HL-60/S4 treated with retinoic acid at 250 ng/mL for 4 days and 3 days (cell line): ENCODE data around the gene SIGLEC7.

Experiments
- in situ Hi-C: fragments of 300-500 bp; cut with MboI; formaldehyde crosslinking; loops from 2 replicates; pipeline ENCODE4 v1.7.0; 2022; ENCODE audit warnings: low sequenced_read_pairs

Gene SIGLEC7

GRCh38 chr19:51142119-51142518 is at the start of gene SIGLEC7:
SIGLEC7 (plus strand) TSS chr19:51142301; CDS start chr19:51142370, 69 bp downstream.
- in situ Hi-C loops: no loop called here

DNA sequence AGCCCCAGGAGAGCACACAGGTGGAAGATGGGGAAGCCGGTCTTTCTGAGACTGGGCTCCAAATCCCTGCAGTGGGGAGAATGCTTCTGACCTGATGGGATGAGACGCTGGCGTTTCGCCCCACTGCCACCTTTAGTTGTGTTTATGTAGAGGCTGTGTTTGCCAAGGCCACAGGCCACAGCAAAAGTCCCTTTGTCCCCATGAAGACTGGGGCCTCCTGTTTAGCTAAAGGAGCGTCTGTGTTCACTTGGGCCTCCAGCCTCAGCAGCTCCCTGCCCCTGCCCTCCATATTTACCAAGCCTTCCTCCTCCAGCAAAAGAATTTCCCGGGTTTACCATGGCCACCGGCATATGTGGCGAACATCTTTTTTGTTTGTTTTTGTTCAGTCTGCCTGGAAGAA is 49.0 kb upstream of the SIGLEC7 start:
- in situ Hi-C loops: no loop called here

DNA sequence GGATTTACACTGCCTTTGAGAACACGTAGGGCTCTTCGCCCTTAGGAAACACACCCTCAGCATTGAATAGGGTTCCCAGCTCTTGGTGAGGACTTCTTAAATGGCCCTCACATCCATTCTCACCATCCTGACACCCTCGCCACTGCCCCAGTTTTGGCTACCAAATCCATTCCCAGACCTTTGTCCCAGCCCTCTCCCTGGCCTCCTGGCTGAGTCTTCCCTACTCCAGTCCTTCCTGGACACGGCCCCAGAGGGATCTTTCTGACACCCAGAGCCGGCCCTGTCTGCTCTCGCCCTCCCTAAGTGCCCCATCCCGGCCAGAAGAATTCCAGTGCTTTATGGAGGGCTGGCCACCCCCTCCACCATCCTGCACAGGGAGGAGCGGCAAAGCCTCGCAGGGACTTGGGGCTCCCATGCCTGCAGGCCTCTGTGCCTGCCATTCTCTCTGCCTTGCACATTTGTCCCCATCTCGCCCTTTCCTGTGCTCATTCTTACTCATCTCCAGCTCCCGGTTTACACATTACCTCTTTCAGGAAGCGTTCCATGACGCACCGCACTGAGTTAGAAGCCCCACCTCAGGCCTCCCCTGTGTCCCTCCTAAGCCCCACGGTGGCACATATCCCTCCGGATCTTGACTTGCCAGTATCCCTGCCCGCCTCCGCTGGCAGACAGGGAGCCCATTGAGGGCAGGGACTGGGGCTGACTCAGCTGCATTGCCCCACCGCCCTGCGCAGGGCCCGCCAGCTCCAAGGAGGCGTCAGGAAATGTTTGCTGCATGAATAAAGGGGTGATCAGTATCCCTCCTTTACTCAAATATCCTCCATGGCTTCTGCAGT is 48.4 kb upstream of the SIGLEC7 start:
- in situ Hi-C loops: no loop called here

DNA sequence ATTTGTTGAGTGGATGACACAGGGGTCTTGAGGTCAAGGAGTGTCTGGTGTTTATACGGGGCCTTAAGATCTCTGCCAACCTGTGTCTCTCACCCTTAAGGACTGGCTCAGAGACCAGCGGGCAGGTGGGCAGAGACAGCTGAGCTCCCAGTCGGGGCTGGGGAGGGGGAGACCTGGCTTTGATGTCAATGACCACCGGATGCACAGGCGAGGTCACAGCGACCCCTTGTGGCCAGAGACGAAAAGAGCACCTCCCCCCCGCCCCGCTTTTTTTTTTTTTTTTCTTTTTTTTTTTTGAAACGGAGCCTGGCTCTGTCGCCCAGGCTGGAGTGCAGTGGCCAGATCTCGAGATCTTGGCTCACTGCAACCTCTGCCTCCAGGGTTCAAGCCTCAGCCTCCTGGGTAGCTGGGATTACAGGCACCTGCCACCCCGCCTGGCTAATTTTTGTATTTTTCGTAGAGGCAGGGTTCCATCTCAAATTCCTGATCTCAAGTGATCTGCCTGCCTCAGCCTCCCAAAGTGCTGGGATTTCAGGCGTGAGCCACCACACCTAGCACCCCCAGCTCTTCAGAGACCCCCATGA is 47.3 kb upstream of the SIGLEC7 start:
- in situ Hi-C loops: no loop called here

GRCh38 chr19:51096473-51097165 is 45.5 kb upstream of the SIGLEC7 start:
- in situ Hi-C loops: no loop called here

- in situ Hi-C loops: no loop called here
Measured at GRCh38 chr19:51097166-51097738, 44.8 kb upstream of the SIGLEC7 start.

- in situ Hi-C loops: no loop called here
Measured at GRCh38 chr19:51097796-51098195, 44.3 kb upstream of the SIGLEC7 start.

DNA sequence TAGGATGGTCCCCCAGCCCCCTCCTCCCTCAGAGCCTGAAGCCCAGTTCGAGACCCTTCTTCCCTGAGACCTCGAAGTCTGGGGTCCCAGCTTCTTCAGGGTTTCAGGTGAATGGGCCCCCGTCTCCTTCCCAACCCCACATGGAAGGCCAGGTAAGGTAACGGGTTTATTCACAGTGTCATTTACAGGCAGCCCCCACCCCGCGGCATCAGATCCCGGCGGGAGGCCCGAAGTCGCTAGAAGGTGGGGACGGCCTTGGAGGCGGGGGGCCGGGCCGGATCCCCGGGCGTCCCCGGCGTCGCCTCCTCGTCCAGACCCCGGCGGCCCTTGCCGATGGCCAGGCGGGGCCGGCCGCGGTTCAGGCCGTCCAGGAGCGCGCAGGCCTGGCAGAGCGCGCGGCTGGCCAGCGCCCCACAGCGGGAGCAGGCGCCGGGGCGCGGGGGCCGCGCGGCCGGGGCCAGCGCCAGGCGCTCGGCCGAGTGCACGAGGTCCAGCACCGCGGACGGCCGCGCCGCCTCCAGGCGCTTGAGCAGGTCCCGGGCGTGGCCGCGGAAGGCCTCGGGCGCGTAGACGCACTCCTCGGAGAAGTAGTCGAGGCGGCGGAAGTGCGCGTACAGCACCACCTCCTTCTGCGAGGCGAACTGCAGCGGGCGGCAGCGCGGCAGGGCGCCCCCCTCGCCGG is 43.6 kb upstream of the SIGLEC7 start:
- in situ Hi-C loops: no loop called here

GRCh38 chr19:51099047-51099382 is 43.1 kb upstream of the SIGLEC7 start:
- in situ Hi-C loops: no loop called here

DNA sequence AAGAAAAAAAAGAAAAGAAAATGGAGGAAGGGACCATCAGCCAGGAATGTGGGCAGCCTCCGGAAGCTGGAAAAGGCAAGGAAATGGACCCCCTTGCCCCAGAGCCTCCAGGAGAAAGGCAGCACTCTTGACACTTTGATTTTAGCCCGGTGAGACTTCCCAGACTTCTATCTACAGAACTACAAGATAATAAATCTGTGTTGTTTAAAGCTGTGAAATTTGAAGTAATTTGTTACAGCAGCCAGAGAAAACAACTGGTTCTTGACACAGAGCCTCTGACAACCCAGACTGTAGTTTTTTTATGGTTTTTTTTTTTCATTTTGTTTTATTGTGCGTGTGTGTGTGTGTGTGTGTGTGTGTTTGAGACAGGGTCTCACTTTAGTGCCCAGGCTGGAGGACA is 41.5 kb upstream of the SIGLEC7 start:
- in situ Hi-C loops: no loop called here

DNA sequence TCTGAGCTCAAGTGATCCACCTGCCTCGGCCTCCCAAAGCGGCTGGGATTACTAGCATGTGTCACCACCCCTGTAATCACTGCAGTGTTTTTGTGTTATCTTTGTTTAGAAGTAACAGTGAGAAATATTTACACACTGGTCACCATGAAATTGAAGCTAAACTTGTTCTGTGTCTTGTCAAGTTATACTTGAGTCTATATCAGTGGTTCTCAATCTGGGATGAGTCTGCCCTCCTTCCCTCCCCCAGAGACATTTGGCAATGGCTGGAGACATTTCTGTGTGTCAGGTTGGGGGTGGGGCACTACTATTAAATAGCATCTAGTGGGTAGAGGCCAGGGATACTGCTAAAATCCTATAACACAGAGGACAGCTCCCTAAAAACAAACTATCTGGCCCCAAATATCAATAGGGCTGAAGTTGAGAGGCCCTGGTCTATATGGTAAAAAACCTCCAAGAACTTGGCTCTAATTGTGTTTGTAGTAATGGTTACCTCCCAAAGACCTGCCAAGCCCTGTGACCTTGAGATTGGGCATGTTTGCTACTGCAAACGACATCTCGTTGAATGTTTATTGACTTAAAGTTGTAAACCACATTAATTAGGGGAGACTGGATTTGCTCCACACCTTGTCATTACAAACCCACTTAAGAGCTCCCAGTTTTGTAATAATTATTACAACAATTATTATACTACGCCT is 40.8 kb upstream of the SIGLEC7 start:
- in situ Hi-C loops: no loop called here

DNA sequence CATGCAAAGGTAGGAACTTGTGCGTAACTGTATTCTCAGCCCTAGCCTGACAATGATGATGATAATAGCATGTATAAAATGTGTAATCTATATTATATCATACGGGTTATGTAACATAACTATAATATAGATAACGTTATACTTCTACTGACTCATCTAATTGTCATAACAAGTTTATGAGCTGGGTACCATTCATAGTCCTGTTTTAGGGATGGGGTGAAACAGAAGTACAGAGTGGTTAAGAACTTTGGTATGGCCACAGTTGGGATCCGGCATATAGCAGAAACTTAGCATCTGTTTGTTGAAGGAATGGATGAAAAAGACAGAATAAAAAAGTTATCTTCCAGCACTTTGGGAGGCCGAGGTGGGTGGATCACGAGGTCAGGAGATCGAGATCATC is 39.1 kb upstream of the SIGLEC7 start:
- in situ Hi-C loops: no loop called here

DNA sequence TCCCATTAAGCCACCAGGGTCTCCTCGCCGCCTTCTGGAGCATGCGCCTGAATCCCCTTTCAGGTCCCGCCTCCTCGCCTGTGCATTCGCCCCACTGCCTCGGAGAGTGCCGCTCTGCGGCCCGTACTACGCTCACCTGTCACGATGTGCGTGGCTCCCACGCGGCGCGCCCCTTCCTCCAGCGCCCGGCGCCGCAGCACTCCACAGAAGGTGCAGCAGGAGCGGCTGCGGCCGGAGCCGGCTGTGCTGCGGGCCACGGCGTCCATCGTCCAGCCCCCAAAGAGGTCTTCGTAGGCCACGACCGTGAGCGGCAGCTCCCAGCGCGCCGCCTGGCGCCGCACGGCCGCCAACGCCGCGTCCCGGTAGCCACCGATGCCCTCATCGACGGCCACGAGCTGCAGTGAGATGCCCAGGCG is 38.2 kb upstream of the SIGLEC7 start:
- in situ Hi-C loops: no loop called here

DNA sequence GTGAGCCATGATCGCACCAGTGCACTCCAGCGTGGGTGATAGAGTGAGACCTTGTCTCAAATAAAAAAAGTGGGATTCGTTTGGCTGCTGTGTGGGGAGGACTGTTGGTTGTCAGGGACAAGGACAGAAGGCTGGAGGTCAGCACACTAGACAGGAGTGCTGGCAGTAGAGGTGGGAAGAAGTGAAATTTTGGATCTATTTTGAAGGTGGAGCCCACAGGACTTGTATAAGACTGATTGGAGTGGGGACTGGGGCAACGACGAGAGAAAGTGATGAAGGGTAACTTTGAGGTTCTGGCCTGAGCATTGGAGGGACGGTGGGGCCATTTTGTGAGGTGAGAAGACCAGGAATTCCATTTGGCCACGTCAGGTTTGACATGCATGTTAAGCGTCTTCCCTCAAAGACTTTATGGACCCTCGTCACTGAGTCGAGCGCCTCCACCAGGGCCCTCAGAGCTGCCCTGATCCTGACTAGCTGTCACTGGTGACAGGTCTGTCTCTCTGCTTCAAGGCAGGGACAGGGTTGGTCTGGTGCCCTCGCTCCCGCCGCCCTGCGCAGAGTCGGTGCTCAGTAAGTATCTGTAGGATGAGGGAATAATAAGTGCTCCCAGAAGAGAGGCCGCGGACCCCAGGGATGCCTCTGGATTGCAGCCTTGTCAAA is 34.6 kb upstream of the SIGLEC7 start:
- in situ Hi-C loops: no loop called here

DNA sequence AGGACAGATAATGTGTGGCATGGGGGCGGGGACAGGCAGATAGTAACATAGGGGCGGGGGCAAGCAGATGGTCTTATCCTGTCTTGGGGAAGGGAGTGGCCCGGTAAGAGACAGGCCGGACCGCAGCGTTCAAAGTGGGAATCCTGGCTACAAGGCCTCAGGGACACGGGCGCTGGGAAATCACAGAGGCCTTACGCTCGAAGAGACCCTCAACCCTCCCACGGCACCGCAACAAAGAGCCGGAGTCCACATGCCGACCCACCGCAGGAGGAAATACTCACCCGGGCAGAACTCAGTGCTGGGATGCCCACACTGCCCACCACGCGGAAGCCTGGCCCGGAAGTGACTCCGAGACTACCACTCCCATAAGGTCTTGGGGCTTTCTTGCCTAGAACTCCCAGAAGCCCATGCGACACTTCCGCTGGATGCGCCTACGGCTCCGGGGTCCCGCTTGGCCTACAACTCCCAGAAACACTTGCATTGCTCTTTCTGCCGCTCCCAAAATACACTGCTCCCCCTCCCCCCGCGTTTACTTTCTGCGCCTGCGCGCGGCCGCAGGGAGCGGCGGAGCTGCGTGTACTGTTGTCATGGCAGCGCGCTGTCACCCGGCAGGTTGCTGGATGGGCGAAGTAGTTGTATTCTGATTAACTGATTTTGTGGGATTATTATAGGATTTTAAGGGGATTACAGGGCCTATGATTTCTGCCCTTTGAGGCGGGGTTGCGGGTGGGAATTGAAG is 33.9 kb upstream of the SIGLEC7 start, which contains the start of gene CTU1:
Gene CTU1, minus strand, starts transcription at position 344 of the 739 bp plus-strand sequence. CDS start 3,840 bp downstream, outside the sequence.
- in situ Hi-C loops: no loop called here

DNA sequence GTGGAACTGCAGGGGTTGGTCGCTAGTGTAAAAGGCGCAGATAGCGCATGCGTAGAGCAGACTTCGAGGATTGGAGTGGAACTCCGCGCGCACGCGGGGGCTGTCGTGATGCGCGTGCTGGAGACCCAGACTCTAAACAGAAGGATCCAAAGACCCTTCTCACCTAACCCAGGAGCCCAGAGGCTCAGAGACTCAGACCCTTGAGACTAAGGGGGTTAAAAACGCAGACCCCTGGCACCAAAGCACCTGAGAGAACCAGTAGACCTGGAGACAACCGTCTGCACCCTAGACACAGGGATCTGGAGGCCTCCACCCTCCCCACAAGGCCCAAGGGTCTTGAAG is 33.3 kb upstream of the SIGLEC7 start:
- in situ Hi-C loops: no loop called here

- in situ Hi-C loops: no loop called here
Measured at GRCh38 chr19:51110666-51110971, 31.5 kb upstream of the SIGLEC7 start.

- in situ Hi-C loops: no loop called here
Measured at GRCh38 chr19:51111606-51112005, 30.5 kb upstream of the SIGLEC7 start.

- in situ Hi-C loops: no loop called here
Measured at GRCh38 chr19:51114087-51114729, 27.9 kb upstream of the SIGLEC7 start.
